Amygdala (tissue), 56 donors: Measurements from ENCODE around the gene SLC44A4.
A peak's percentile ranks its signal among the peaks of the same experiment; 100 is the strongest.
"Not testable (repeated sequence)": the region's sequence is repeated elsewhere in the genome, so short reads cannot be mapped to it uniquely, and the experiment has no call there.

Experiments used
- DNase-seq, 56 donors: peaks; one replicate each; lab custom pipeline; 2025; lab: John Stamatoyannopoulos, UW

Gene SLC44A4

GRCh38 chr6:31834367-31835250 lies 44.2 kb downstream of the SLC44A4 start:
- DNase-seq = peak in 55 of 56 donors; percentile 36 to 90 (median 77)

GRCh38 chr6:31831350-31832215 lies 47.2 kb downstream of the SLC44A4 start:
- peak in 4 of 56 donors; percentile 11 to 54 (median 26) for DNase-seq

GRCh38 chr6:31830886-31831335 lies 47.9 kb downstream of the SLC44A4 start:
- peak in 1 of 56 donors; percentile 7 for DNase-seq

GRCh38 chr6:31829633-31830283 lies 49.0 kb downstream of the SLC44A4 start:
- DNase-seq = peak in 15 of 56 donors; percentile 16 to 61 (median 30)

- peak; percentile 78 to 100 (median 99) for DNase-seq
Observed at GRCh38 chr6:31827286-31828079, 51.3 kb downstream of the SLC44A4 start, which contains the start of gene HSPA1B. Gene HSPA1B (plus strand): TSS chr6:31827738. CDS start chr6:31827951, 213 bp downstream.

GRCh38 chr6:31826793-31827285 lies 52.0 kb downstream of the SLC44A4 start:
- DNase-seq = peak in 35 of 56 donors; percentile 42 to 91 (median 70)

- DNase-seq = no peak
Observed at GRCh38 chr6:31825553-31825952, 53.2 kb downstream of the SLC44A4 start.

- DNase-seq = not testable (repeated sequence)
Observed at GRCh38 chr6:31823592-31824196, 55.1 kb downstream of the SLC44A4 start.

GRCh38 chr6:31822036-31822821 lies 56.6 kb downstream of the SLC44A4 start:
- peak in 50 of 56 donors; percentile 20 to 94 (median 71) for DNase-seq

GRCh38 chr6:31821301-31822035 lies 57.3 kb downstream of the SLC44A4 start:
- DNase-seq = peak in 42 of 56 donors; percentile 19 to 86 (median 59)

- not testable (repeated sequence) for DNase-seq
Observed at GRCh38 chr6:31820399-31820798, 58.4 kb downstream of the SLC44A4 start.

- no peak for DNase-seq
Observed at GRCh38 chr6:31819871-31820299, 58.9 kb downstream of the SLC44A4 start.

- peak in 12 of 56 donors; percentile 11 to 75 (median 48) for DNase-seq
Observed at GRCh38 chr6:31817929-31818511, 60.8 kb downstream of the SLC44A4 start.

- peak in 18 of 56 donors; percentile 7 to 71 (median 34) for DNase-seq
Observed at GRCh38 chr6:31817133-31817928, 61.5 kb downstream of the SLC44A4 start.

GRCh38 chr6:31815025-31815838 lies 63.6 kb downstream of the SLC44A4 start, which contains the start of the genes HSPA1A and HSPA1L:
Gene HSPA1A (plus strand): TSS chr6:31815543. CDS start chr6:31815757, 214 bp downstream.
Gene HSPA1L (minus strand): TSS chr6:31815283. CDS start chr6:31811972, 3,311 bp downstream.
- peak; percentile 65 to 100 (median 96) for DNase-seq
